CD14-positive monocyte (primary cell): ENCODE results near the gene SIDT2. TPM values are rescaled to one million over a fixed set of nuclear protein-coding genes. Genes with fewer than 3 reads are reported as not detected.
"Not testable (repeated sequence)": the region's sequence is repeated elsewhere in the genome, so short reads cannot be mapped to it uniquely, and the experiment has no call there.

Experiments
- DNase-seq, 3 donors: peaks; one replicate each; pipeline ENCODE4 v3.0.0-alpha.2; 2011 to 2022
- H2AFZ ChIP-seq: 2 replicates; pipeline ENCODE4 v1.6.0; 2012; ENCODE audit warnings: mild to moderate bottlenecking, low read depth, low read length, inconsistent platforms; ENCODE audit not compliant: insufficient read depth, poor library complexity, severe bottlenecking
- H3K27ac ChIP-seq, 2 donors: 1 replicate in 1 of 2; 2 replicates in 1 of 2; pipeline ENCODE4 v1.5.1; 2012 to 2013; ENCODE audit warnings: low read length in 2 of 2, control low read depth in 1 of 2, inconsistent platforms in 1 of 2, low read depth in 1 of 2, mild to moderate bottlenecking in 1 of 2
- H3K27me3 ChIP-seq, 2 donors: one replicate each; pipeline versions ENCODE4 v1.6.0 to v1.6.1; 2011 to 2013; ENCODE audit warnings: low read length in 2 of 2; ENCODE audit not compliant: control insufficient read depth in 2 of 2, insufficient read depth in 2 of 2
- H3K36me3 ChIP-seq, 2 donors: replicated peaks in 1 of 2; 1 replicate in 1 of 2; 2 replicates in 1 of 2; pipeline versions ENCODE4 v1.5.1 to v1.6.1; 2012 to 2013; ENCODE audit warnings: low read length in 2 of 2, control low read depth in 1 of 2, inconsistent platforms in 1 of 2, mild to moderate bottlenecking in 1 of 2; ENCODE audit not compliant: insufficient read depth in 2 of 2, control insufficient read depth in 1 of 2
- H3K4me1 ChIP-seq, 2 donors: 1 replicate in 1 of 2; 2 replicates in 1 of 2; pipeline versions ENCODE4 v1.5.1 to v1.6.1; 2012 to 2013; ENCODE audit warnings: low read length in 2 of 2, control low read depth in 1 of 2, inconsistent platforms in 1 of 2, mild to moderate bottlenecking in 1 of 2, moderate library complexity in 1 of 2; ENCODE audit not compliant: insufficient read depth in 2 of 2, control insufficient read depth in 1 of 2
- H3K4me2 ChIP-seq: replicated peaks from 2 replicates; pipeline ENCODE3; 2012; ENCODE audit warnings: low read length, moderate library complexity, mild to moderate bottlenecking; ENCODE audit not compliant: poor library complexity, severe bottlenecking; ENCODE audit errors: extremely low read depth
- H3K4me3 ChIP-seq, 3 experiments: fragments of 200-600 bp in 1 of 3; sonication (generic) in 1 of 3; replicated peaks in 1 of 3; 1 replicate in 2 of 3; 2 replicates in 1 of 3; pipeline ENCODE4 v1.5.1; 2011 to 2013; ENCODE audit warnings: low read length in 3 of 3, mild to moderate bottlenecking in 3 of 3, control low read depth in 2 of 3, low read depth in 2 of 3, inconsistent platforms in 1 of 3, moderate library complexity in 1 of 3
- H3K79me2 ChIP-seq: 2 replicates; pipeline ENCODE4 v1.6.0; 2012; ENCODE audit warnings: mild to moderate bottlenecking, control low read depth, inconsistent platforms, low read length, moderate library complexity; ENCODE audit not compliant: insufficient read depth
- H3K9ac ChIP-seq: 2 replicates; pipeline ENCODE4 v1.6.0; 2017; ENCODE audit warnings: low read length, mild to moderate bottlenecking; ENCODE audit not compliant: insufficient read depth, poor library complexity, severe bottlenecking
- H3K9me3 ChIP-seq, 2 donors: replicated peaks in 1 of 2; 1 replicate in 1 of 2; 2 replicates in 1 of 2; pipeline versions ENCODE4 v1.5.1 to v1.6.1; 2012 to 2013; ENCODE audit warnings: low read length in 2 of 2, control low read depth in 1 of 2; ENCODE audit not compliant: control insufficient read depth in 1 of 2, insufficient read depth in 1 of 2
- H4K20me1 ChIP-seq: 2 replicates; pipeline ENCODE4 v1.6.0; 2012; ENCODE audit warnings: mild to moderate bottlenecking, low read length, control low read depth, moderate library complexity; ENCODE audit not compliant: insufficient read depth
- H3K27ac Mint-ChIP-seq, 7 donors: one replicate each; pipeline ENCODE4 v1.8.0; 2020; ENCODE audit warnings: mild to moderate bottlenecking in 7 of 7, mixed read lengths in 7 of 7, moderate library complexity in 6 of 7, inconsistent platforms in 2 of 7
- H3K27me3 Mint-ChIP-seq, 3 donors: one replicate each; pipeline ENCODE4 v1.8.0; 2021 to 2022; ENCODE audit warnings: low read depth in 3 of 3, mild to moderate bottlenecking in 3 of 3, mixed read lengths in 3 of 3, moderate library complexity in 3 of 3, inconsistent platforms in 1 of 3
- H3K36me3 Mint-ChIP-seq, 2 donors: one replicate each; pipeline ENCODE4 v1.8.0; 2020; ENCODE audit warnings: mixed read lengths in 2 of 2, inconsistent platforms in 1 of 2, mild to moderate bottlenecking in 1 of 2
- H3K4me1 Mint-ChIP-seq: one replicate; pipeline ENCODE4 v1.8.0; 2020; ENCODE audit warnings: mild to moderate bottlenecking, mixed read lengths
- H3K4me3 Mint-ChIP-seq, 2 donors: one replicate each; pipeline ENCODE4 v1.8.0; 2020; ENCODE audit warnings: mild to moderate bottlenecking in 2 of 2, mixed read lengths in 2 of 2, moderate library complexity in 1 of 2
- H3K9me3 Mint-ChIP-seq, 7 donors: one replicate each; pipeline ENCODE4 v1.8.0; 2020 to 2022; ENCODE audit warnings: mixed read lengths in 7 of 7, mild to moderate bottlenecking in 6 of 7, moderate library complexity in 6 of 7, inconsistent platforms in 2 of 7
- WGBS: methylation state at CpG from one replicate; pipeline ENCODE4 v1.1.5; 2013; ENCODE audit warnings: missing lambda C conversion rate; ENCODE audit not compliant: insufficient coverage; 5-methylcytosine and 5-hydroxymethylcytosine counted together
- intact Hi-C, 2 donors: fragments of 100-400 bp; cut with micrococcal nuclease; formaldehyde crosslinking; loops; one replicate each; pipeline versions ENCODE4 v1.15.0 to v1.15.1; 2023
- polyA plus RNA-seq, 3 donors: library from polyadenylated mRNA; depleted of rRNA in 1 of 3; unstranded in 2 of 3; stranded (reverse) in 1 of 3; fragments of 300-500 nt in 2 of 3; fragments of >200 nt in 1 of 3; fragmentation: Illumina TruSeq in 2 of 3; gene quantifications; 1 replicate in 2 of 3; 2 replicates in 1 of 3; pipeline ENCODE4 v1.2.3, GENCODE V29; 2012 to 2021
- TF ChIP-seq, protein P1 (sequence below): fragments of 200-600 bp; IDR thresholded peaks from one replicate; pipeline ENCODE4 v1.8.0; 2022; ENCODE audit warnings: antibody characterized with exemption, mild to moderate bottlenecking

The SIDT2 gene
- polyA plus RNA-seq, 3 donors, result 21.8 to 177 (median 41.8) TPM

DNA sequence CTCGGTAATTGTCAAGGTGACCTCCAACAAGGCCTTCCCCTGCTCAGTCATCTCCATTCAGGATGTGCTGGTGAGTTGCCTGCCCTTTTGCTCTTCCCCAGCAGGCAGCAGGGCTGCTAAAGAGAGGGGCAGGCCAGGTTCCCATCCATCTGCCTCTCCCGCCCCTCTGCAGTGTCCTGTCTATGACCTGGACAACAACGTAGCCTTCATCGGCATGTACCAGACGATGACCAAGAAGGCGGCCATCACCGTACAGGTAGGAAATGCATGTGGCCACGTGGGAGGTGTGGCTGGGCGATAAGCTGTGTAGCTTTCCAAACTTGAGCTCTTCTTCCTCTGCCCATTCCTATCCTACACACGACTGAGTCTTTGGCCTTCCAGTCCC is 4.0 kb downstream of the SIDT2 start:
- intact Hi-C loops, result loop anchor here (5.0 kb wide), 2 partner anchors 40 to 45 kb away; no protein-coding TSS in a partner anchor
- Histone ChIP-seq H3K9me3 (no peaks in the 10 kb centered on the region), H3K36me3 (peaks cover 22 to 34% of the 10 kb centered on the region in 2 donors), H3K27me3 (no peaks in the 10 kb centered on the region), H3K4me3 (no peak overlapping the region), H3K79me2 (peaks cover 31% of the 10 kb centered on the region), H3K4me1 (peaks cover 58 to 70% of the 10 kb centered on the region in 2 donors), H2AFZ (no peak overlapping the region), H3K27ac (no peak overlapping the region), H4K20me1 (no peaks in the 10 kb centered on the region), H3K4me2 (no peak overlapping the region), H3K9ac (no peak overlapping the region)
- Mint-ChIP-seq H3K4me1 (peaks cover 56% of the 10 kb centered on the region), H3K27ac (peak overlapping the region in 1 of 7 donors; percentile 70), H3K4me3 (no peak overlapping the region), H3K27me3 (peaks cover 0 to 4% (median 1%) of the 10 kb centered on the region in 3 donors), H3K36me3 (peaks cover 43 to 59% of the 10 kb centered on the region in 2 donors), H3K9me3 (no peaks in the 10 kb centered on the region)
- 100% methylated on average over 4 of the region's 10 CpGs for WGBS
- no peak for DNase-seq
- TF ChIP-seq, protein P1, sequence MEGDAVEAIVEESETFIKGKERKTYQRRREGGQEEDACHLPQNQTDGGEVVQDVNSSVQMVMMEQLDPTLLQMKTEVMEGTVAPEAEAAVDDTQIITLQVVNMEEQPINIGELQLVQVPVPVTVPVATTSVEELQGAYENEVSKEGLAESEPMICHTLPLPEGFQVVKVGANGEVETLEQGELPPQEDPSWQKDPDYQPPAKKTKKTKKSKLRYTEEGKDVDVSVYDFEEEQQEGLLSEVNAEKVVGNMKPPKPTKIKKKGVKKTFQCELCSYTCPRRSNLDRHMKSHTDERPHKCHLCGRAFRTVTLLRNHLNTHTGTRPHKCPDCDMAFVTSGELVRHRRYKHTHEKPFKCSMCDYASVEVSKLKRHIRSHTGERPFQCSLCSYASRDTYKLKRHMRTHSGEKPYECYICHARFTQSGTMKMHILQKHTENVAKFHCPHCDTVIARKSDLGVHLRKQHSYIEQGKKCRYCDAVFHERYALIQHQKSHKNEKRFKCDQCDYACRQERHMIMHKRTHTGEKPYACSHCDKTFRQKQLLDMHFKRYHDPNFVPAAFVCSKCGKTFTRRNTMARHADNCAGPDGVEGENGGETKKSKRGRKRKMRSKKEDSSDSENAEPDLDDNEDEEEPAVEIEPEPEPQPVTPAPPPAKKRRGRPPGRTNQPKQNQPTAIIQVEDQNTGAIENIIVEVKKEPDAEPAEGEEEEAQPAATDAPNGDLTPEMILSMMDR, result no peak

GRCh38 chr11:117183178-117183577 is 4.6 kb downstream of the SIDT2 start:
- H3K9me3 Mint-ChIP-seq, H3K9ac ChIP-seq, H3K27me3 ChIP-seq, H3K27me3 Mint-ChIP-seq, H3K4me3 Mint-ChIP-seq, DNase-seq, H3K27ac Mint-ChIP-seq, H3K4me2 ChIP-seq, H2AFZ ChIP-seq, H4K20me1 ChIP-seq, H3K9me3 ChIP-seq, H3K27ac ChIP-seq, H3K4me3 ChIP-seq: not testable (repeated sequence)
- Histone ChIP-seq H3K36me3 (peaks cover 28 to 34% of the 10 kb centered on the region in 2 donors), H3K79me2 (peaks cover 37% of the 10 kb centered on the region), H3K4me1 (peaks cover 62 to 70% of the 10 kb centered on the region in 2 donors)
- Mint-ChIP-seq H3K36me3 (peaks cover 50 to 65% of the 10 kb centered on the region in 2 donors), H3K4me1 (peaks cover 58% of the 10 kb centered on the region)
- intact Hi-C loops, result loop anchor here (5.0 kb wide), 2 partner anchors 39 to 44 kb away; no protein-coding TSS in a partner anchor
- WGBS, result 100% methylated on average over 7 of the region's 13 CpGs
